ENCODE results near the gene FHL1. TPM values are rescaled to one million over a fixed set of nuclear protein-coding genes. Genes with fewer than 3 reads are reported as not detected.

Gene FHL1
- total and polyA plus RNA-seq, 2 of the 4 experiments (the other 2 are of a cell fraction) = 69.4 to 72.9 TPM

DNA sequence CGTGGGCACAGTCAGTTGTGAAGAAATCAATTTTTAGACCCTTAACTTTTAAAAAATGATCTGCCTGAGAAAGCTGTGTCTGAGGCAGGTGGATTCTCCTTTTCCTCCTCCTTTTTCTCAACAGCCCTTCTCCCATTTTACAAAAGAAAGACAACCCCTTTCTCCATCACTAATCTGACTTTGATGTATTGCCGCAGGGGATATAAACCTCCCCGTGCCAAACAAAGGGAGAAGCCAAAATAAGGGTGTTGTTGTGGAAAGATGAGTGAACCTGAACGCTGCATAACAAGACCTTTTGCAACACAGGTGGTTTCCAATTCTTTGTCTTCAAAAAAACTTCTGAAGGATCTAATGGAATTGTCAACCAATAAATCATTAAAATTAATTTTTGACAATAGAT, 8.4 kb upstream of the FHL1 start:
- ATAC-seq (ENCODE audit: low read depth) (no peak), DNase-seq (no peak)
- H3K4ac ChIP-seq (ENCODE audit: low read depth, low read length) = no peak overlapping the region
- H4K91ac ChIP-seq (ENCODE audit: insufficient read depth, low read depth, low read length) = no peak overlapping the region
- no peaks in the 10 kb centered on the region for H3K4me1 ChIP-seq (ENCODE audit: control insufficient read depth, insufficient read depth, low read length)
- no peak overlapping the region for H2AK9ac ChIP-seq (replicated peaks; ENCODE audit: low read depth, low read length, poor library complexity)
- H2AK5ac ChIP-seq (ENCODE audit: low read depth, low read length) = no peak overlapping the region
- no peak overlapping the region for H3K4me3 ChIP-seq (ENCODE audit: insufficient read depth, low read depth, low read length)
- TF ChIP-seq, protein P1, sequence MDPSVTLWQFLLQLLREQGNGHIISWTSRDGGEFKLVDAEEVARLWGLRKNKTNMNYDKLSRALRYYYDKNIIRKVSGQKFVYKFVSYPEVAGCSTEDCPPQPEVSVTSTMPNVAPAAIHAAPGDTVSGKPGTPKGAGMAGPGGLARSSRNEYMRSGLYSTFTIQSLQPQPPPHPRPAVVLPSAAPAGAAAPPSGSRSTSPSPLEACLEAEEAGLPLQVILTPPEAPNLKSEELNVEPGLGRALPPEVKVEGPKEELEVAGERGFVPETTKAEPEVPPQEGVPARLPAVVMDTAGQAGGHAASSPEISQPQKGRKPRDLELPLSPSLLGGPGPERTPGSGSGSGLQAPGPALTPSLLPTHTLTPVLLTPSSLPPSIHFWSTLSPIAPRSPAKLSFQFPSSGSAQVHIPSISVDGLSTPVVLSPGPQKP (IDR thresholded peaks at IDR 0.05; ENCODE audit: borderline replicate concordance, low read depth, low read length) = no peak
- TF ChIP-seq NFE2L2 (IDR thresholded peaks at IDR 0.05; ENCODE audit: low read depth, low read length) = no peak
- TF ChIP-seq SMC3 (IDR thresholded peaks at IDR 0.05; ENCODE audit: low read depth, low read length) = no peak
- no peak for TF ChIP-seq MAFK (IDR thresholded peaks at IDR 0.05; ENCODE audit: low read depth, low read length)
- no peak for TF ChIP-seq FOS (IDR thresholded peaks at IDR 0.05; ENCODE audit: low read depth, low read length)
- no peak for TF ChIP-seq MXI1 (IDR thresholded peaks at IDR 0.05; ENCODE audit: borderline replicate concordance, low read depth, low read length)
- TF ChIP-seq RCOR1 (IDR thresholded peaks at IDR 0.05; ENCODE audit: insufficient replicate concordance, low read length) = no peak
- TF ChIP-seq CHD1 (IDR thresholded peaks at IDR 0.05; ENCODE audit: low read depth, low read length) = no peak
- no peak for TF ChIP-seq MAZ (IDR thresholded peaks at IDR 0.05; ENCODE audit: borderline replicate concordance, low read depth, low read length)
- no peak for TF ChIP-seq POLR2A (IDR thresholded peaks at IDR 0.05; ENCODE audit: low read depth, low read length)
- TF ChIP-seq, protein P2, sequence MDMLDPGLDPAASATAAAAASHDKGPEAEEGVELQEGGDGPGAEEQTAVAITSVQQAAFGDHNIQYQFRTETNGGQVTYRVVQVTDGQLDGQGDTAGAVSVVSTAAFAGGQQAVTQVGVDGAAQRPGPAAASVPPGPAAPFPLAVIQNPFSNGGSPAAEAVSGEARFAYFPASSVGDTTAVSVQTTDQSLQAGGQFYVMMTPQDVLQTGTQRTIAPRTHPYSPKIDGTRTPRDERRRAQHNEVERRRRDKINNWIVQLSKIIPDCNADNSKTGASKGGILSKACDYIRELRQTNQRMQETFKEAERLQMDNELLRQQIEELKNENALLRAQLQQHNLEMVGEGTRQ (IDR thresholded peaks at IDR 0.05; ENCODE audit: low read depth, low read length) = no peak
- TF ChIP-seq, protein P3, sequence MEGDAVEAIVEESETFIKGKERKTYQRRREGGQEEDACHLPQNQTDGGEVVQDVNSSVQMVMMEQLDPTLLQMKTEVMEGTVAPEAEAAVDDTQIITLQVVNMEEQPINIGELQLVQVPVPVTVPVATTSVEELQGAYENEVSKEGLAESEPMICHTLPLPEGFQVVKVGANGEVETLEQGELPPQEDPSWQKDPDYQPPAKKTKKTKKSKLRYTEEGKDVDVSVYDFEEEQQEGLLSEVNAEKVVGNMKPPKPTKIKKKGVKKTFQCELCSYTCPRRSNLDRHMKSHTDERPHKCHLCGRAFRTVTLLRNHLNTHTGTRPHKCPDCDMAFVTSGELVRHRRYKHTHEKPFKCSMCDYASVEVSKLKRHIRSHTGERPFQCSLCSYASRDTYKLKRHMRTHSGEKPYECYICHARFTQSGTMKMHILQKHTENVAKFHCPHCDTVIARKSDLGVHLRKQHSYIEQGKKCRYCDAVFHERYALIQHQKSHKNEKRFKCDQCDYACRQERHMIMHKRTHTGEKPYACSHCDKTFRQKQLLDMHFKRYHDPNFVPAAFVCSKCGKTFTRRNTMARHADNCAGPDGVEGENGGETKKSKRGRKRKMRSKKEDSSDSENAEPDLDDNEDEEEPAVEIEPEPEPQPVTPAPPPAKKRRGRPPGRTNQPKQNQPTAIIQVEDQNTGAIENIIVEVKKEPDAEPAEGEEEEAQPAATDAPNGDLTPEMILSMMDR (conservative IDR thresholded peaks at IDR 0.05; ENCODE audit: low read depth, low read length) = no peak
- no peak for TF ChIP-seq RFX5 (IDR thresholded peaks at IDR 0.05; ENCODE audit: low read depth, low read length)
- no peak for TF ChIP-seq BHLHE40 (IDR thresholded peaks at IDR 0.05; ENCODE audit: low read depth, low read length)
- no peak for TF ChIP-seq CEBPB (IDR thresholded peaks at IDR 0.05; ENCODE audit: low read depth, low read length)
- TF ChIP-seq RAD21 (IDR thresholded peaks at IDR 0.05; ENCODE audit: low read length) = no peak
- no TSS peak for BruUV-seq (replicated peaks)
- no peaks in the 10 kb centered on the region for H3K9me1 ChIP-seq (ENCODE audit: insufficient read depth, low read length)
- H3K36me3 ChIP-seq (ENCODE audit: control insufficient read depth, insufficient read depth, low read length) = no peaks in the 10 kb centered on the region
- peaks cover under 1% of the 10 kb centered on the region; the same call in 1 of the 2 replicates for H3K27me3 ChIP-seq (ENCODE audit: control insufficient read depth, insufficient read depth, low read length)
- intact Hi-C loops (cut with micrococcal nuclease) = no loop called here
- no peak overlapping the region for H4K8ac ChIP-seq (ENCODE audit: low read depth in 2 of 2, low read length in 2 of 2)
- H2BK120ac ChIP-seq (ENCODE audit: low read depth, low read length) = no peak overlapping the region
- WGBS, 2 experiments (ENCODE audit: extremely low coverage in 2 of 2, insufficient read length in 1 of 2) = no CpG with 5 or more reads among the region's 4 CpGs
- no peaks in the 10 kb centered on the region for H3K79me1 ChIP-seq (ENCODE audit: low read depth in 1 of 2, low read length in 2 of 2)
- dilution Hi-C loops (cut with HindIII; ENCODE audit: low sequenced_read_pairs, unreplicated experiment) = no loop called here
- no peak overlapping the region for H3K14ac ChIP-seq (replicated peaks; ENCODE audit: low read depth, low read length)
- H3K9me3 ChIP-seq (ENCODE audit: control insufficient read depth, insufficient read depth, low read length) = no peaks in the 10 kb centered on the region
- no peak overlapping the region for H3K27ac ChIP-seq (ENCODE audit: insufficient read depth, low read length)
- no peak overlapping the region for H3K18ac ChIP-seq (ENCODE audit: low read depth, low read length)
- H2BK15ac ChIP-seq (ENCODE audit: low read depth, low read length) = no peak overlapping the region
- H3K56ac ChIP-seq (ENCODE audit: extremely low read depth, insufficient read depth, low read length) = no peak overlapping the region
- no peak overlapping the region for H3K9ac ChIP-seq (ENCODE audit: low read depth, low read length)
- H2AFZ ChIP-seq (replicated peaks; ENCODE audit: low read length, poor library complexity) = no peak overlapping the region
- H2BK20ac ChIP-seq (ENCODE audit: low read depth, low read length) = no peak overlapping the region
- H4K5ac ChIP-seq (ENCODE audit: low read depth, low read length) = no peak overlapping the region
- in situ Hi-C loops (cut with MboI; ENCODE audit: low sequenced_read_pairs) = no loop called here
- H2BK5ac ChIP-seq (ENCODE audit: low read depth, low read length, poor library complexity, severe bottlenecking) = no peak overlapping the region
- H3K4me2 ChIP-seq (ENCODE audit: low read depth, low read length) = no peak overlapping the region
- no peak overlapping the region for H3K23ac ChIP-seq (ENCODE audit: low read depth, low read length)
- H4K20me1 ChIP-seq (ENCODE audit: insufficient read depth, low read length) = no peaks in the 10 kb centered on the region
- ChIA-PET CTCF (no interaction called here), POLR2A (ENCODE audit: unreplicated experiment) (no interaction called here)
